HG03139 (cell line): ENCODE data around the gene C19orf38.
"Not testable (repeated sequence)": the region's sequence is repeated elsewhere in the genome, so short reads cannot be mapped to it uniquely, and the experiment has no call there.

Experiments
- ATAC-seq: cut with Tn5 transposase; IDR thresholded peaks from one replicate; pipeline ENCODE4 v1.9.1; 2021; ENCODE audit not compliant: unreplicated experiment

Gene C19orf38

GRCh38 chr19:10820173-10820572 is 28.0 kb upstream of the C19orf38 start:
- no peak for ATAC-seq

GRCh38 chr19:10823690-10824089 is 24.5 kb upstream of the C19orf38 start:
- no peak for ATAC-seq

- ATAC-seq = no peak
These were observed 22.0 kb upstream of the C19orf38 start for GRCh38 chr19:10826231-10826630.

- ATAC-seq = no peak
These were observed 21.4 kb upstream of the C19orf38 start for GRCh38 chr19:10826846-10827245.

- ATAC-seq = no peak
These were observed 19.0 kb upstream of the C19orf38 start for GRCh38 chr19:10828981-10829821.

GRCh38 chr19:10829967-10830366 is 18.2 kb upstream of the C19orf38 start:
- ATAC-seq = no peak

GRCh38 chr19:10830370-10830769 is 17.8 kb upstream of the C19orf38 start:
- no peak for ATAC-seq

- ATAC-seq = no peak
These were observed 17.1 kb upstream of the C19orf38 start for GRCh38 chr19:10830931-10831779.

- no peak for ATAC-seq
These were observed 16.0 kb upstream of the C19orf38 start for GRCh38 chr19:10831987-10832938.

GRCh38 chr19:10832939-10833296 is 15.3 kb upstream of the C19orf38 start:
- ATAC-seq = no peak

GRCh38 chr19:10835089-10835753 is 13.0 kb upstream of the C19orf38 start:
- ATAC-seq = no peak

- peak; percentile 77 for ATAC-seq
These were observed 12.3 kb upstream of the C19orf38 start, which contains the start of gene TMED1 for GRCh38 chr19:10835754-10836478. Gene TMED1 (minus strand): TSS chr19:10836212. CDS start chr19:10836191, 21 bp downstream.

GRCh38 chr19:10836479-10837330 is 11.5 kb upstream of the C19orf38 start:
- no peak for ATAC-seq

- ATAC-seq = not testable (repeated sequence)
These were observed 10.6 kb upstream of the C19orf38 start for GRCh38 chr19:10837649-10838048.

- ATAC-seq = no peak
These were observed 9.8 kb upstream of the C19orf38 start for GRCh38 chr19:10838377-10838776.

GRCh38 chr19:10839114-10840050 is 8.8 kb upstream of the C19orf38 start:
- ATAC-seq = no peak

- no peak for ATAC-seq
These were observed 5.4 kb upstream of the C19orf38 start for GRCh38 chr19:10842788-10843187.
